ENCODE results near the gene SCYL3. TPM values are rescaled to one million over a fixed set of nuclear protein-coding genes. Genes with fewer than 3 reads are reported as not detected.

SCYL3 gene
- total RNA-seq, 1 experiment from 2014 or later: 7.6 TPM

DNA sequence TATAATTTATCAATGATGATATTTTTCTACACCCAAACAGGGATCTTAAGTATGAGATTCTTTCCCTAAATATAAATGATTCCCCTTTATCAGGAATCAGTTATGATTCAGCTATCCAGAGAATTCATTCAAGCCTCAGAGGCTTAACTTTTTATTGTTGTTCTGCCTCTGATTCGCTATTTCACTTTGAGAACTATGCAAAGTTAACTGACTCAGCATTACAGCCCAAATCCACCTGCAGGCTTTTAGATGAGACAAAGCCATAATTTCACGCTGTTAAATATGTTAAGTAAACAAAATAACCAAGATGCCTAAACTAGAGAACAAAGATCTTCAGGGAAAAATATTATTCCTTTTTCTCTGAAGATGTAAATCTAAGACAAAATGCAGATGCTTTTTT is 8.5 kb downstream of the SCYL3 start:
- RAD21 ChIA-PET (ENCODE audit: low non-redundant PET in 1 of 2, low total read pairs in 2 of 2, uncharacterized antibody in 2 of 2, unreplicated experiment in 2 of 2): no interaction called here
- H3K4me2 ChIP-seq (ENCODE audit: low read length): no peak overlapping the region
- H3K27me3 ChIP-seq (ENCODE audit: insufficient read depth, low read length): no peaks in the 10 kb centered on the region
- no peak for DNase-seq (ENCODE audit: low read depth, low spot score)
- H3K9me3 ChIP-seq (ENCODE audit: control insufficient read depth in 1 of 2, insufficient read depth in 1 of 2, low read depth in 1 of 2, low read length in 2 of 2): no peaks in the 10 kb centered on the region
- no peak for TF ChIP-seq CEBPB (IDR thresholded peaks at IDR 0.05; ENCODE audit: low read depth)
- TF ChIP-seq CBX3 (IDR thresholded peaks at IDR 0.05; ENCODE audit: low read depth): no peak
- no peak for TF ChIP-seq EZH2 (IDR thresholded peaks at IDR 0.05)
- no peak for TF ChIP-seq YY1 (IDR thresholded peaks at IDR 0.05; ENCODE audit: extremely low read depth, insufficient replicate concordance, low read depth, low read length)
- TF ChIP-seq FOSL1 (IDR thresholded peaks at IDR 0.05; ENCODE audit: low read depth): no peak
- H3K27ac ChIP-seq (ENCODE audit: low read depth, low read length): no peak overlapping the region
- H3K4me1 ChIP-seq (ENCODE audit: control insufficient read depth in 1 of 2, insufficient read depth in 2 of 2, low read length in 2 of 2): peaks cover 0 to 5% of the 10 kb centered on the region in 2 experiments; a peak in 1 of 4 replicates
- POLR2A ChIA-PET: interaction anchor here (0.7 kb wide), 1 partner anchor 9 kb away, joined by 3 read pairs; no protein-coding TSS in a partner anchor
- no peaks in the 10 kb centered on the region for H3K9me2 ChIP-seq (ENCODE audit: insufficient read depth)
- no TSS peak for BruUV-seq (replicated peaks)
- ATAC-seq: no peak
- no peak overlapping the region for H3K9ac ChIP-seq (ENCODE audit: low read length)
- intact Hi-C loops (cut with micrococcal nuclease): no loop called here
- H3K4me3 ChIP-seq (replicated peaks in 1 of 2; ENCODE audit: low read depth in 1 of 2, low read length in 2 of 2): no peak overlapping the region
- H2AFZ ChIP-seq (ENCODE audit: low read depth, low read length, poor library complexity, severe bottlenecking): no peak overlapping the region
- H4K20me1 ChIP-seq (ENCODE audit: insufficient read depth): no peaks in the 10 kb centered on the region
- peaks cover 16% of the 10 kb centered on the region for H3K79me2 ChIP-seq (ENCODE audit: insufficient read depth, low read length)
- CTCF ChIA-PET: no interaction called here
- H3K36me3 ChIP-seq (ENCODE audit: control insufficient read depth in 1 of 2, insufficient read depth in 2 of 2, low read length in 2 of 2): peaks cover 6 to 12% of the 10 kb centered on the region in 2 experiments; a peak in 3 of 4 replicates

- intact Hi-C loops (cut with micrococcal nuclease): no loop called here
- RAD21 ChIA-PET (ENCODE audit: low non-redundant PET in 1 of 2, low total read pairs in 2 of 2, uncharacterized antibody in 2 of 2, unreplicated experiment in 2 of 2): no interaction called here
- BruUV-seq (replicated peaks): no TSS peak
- no peak overlapping the region for H3K27ac ChIP-seq (ENCODE audit: low read depth, low read length)
- H3K36me3 ChIP-seq (ENCODE audit: control insufficient read depth in 1 of 2, insufficient read depth in 2 of 2, low read length in 2 of 2): peaks cover 6 to 12% of the 10 kb centered on the region in 2 experiments; a peak in 3 of 4 replicates
- H3K9ac ChIP-seq (ENCODE audit: low read length): no peak overlapping the region
- POLR2A ChIA-PET: no interaction called here
- no peak overlapping the region for H2AFZ ChIP-seq (ENCODE audit: low read depth, low read length, poor library complexity, severe bottlenecking)
- peaks cover 13% of the 10 kb centered on the region for H3K79me2 ChIP-seq (ENCODE audit: insufficient read depth, low read length)
- TF ChIP-seq SRF (IDR thresholded peaks at IDR 0.05; ENCODE audit: low read depth) (no peak), SP1 (IDR thresholded peaks at IDR 0.05; ENCODE audit: low read depth) (no peak), YY1 (IDR thresholded peaks at IDR 0.05; ENCODE audit: extremely low read depth, insufficient replicate concordance, low read depth, low read length) (no peak), FOSL1 (IDR thresholded peaks at IDR 0.05; ENCODE audit: low read depth) (no peak), EGR1 (IDR thresholded peaks at IDR 0.05; ENCODE audit: low read depth) (no peak), CBX3 (IDR thresholded peaks at IDR 0.05; ENCODE audit: low read depth) (no peak), POLR2A (IDR thresholded peaks at IDR 0.05; ENCODE audit: borderline replicate concordance, extremely low read depth, insufficient read depth, insufficient read length) (no peak), TCF7L2 (IDR thresholded peaks at IDR 0.05; ENCODE audit: borderline replicate concordance, extremely low read depth, insufficient read depth, insufficient read length) (no peak), ZBTB33 (IDR thresholded peaks at IDR 0.05; ENCODE audit: extremely low read depth, insufficient replicate concordance, low read length) (no peak), SIN3A (IDR thresholded peaks at IDR 0.05; ENCODE audit: low read depth) (no peak), ZFX (IDR thresholded peaks at IDR 0.05) (no peak), EZH2 (IDR thresholded peaks at IDR 0.05) (no peak)
- TF ChIP-seq, protein P1, sequence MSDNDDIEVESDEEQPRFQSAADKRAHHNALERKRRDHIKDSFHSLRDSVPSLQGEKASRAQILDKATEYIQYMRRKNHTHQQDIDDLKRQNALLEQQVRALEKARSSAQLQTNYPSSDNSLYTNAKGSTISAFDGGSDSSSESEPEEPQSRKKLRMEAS (IDR thresholded peaks at IDR 0.05): no peak
- TF ChIP-seq, protein P2, sequence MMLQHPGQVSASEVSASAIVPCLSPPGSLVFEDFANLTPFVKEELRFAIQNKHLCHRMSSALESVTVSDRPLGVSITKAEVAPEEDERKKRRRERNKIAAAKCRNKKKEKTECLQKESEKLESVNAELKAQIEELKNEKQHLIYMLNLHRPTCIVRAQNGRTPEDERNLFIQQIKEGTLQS (IDR thresholded peaks at IDR 0.05): no peak
- TF ChIP-seq, protein P3, sequence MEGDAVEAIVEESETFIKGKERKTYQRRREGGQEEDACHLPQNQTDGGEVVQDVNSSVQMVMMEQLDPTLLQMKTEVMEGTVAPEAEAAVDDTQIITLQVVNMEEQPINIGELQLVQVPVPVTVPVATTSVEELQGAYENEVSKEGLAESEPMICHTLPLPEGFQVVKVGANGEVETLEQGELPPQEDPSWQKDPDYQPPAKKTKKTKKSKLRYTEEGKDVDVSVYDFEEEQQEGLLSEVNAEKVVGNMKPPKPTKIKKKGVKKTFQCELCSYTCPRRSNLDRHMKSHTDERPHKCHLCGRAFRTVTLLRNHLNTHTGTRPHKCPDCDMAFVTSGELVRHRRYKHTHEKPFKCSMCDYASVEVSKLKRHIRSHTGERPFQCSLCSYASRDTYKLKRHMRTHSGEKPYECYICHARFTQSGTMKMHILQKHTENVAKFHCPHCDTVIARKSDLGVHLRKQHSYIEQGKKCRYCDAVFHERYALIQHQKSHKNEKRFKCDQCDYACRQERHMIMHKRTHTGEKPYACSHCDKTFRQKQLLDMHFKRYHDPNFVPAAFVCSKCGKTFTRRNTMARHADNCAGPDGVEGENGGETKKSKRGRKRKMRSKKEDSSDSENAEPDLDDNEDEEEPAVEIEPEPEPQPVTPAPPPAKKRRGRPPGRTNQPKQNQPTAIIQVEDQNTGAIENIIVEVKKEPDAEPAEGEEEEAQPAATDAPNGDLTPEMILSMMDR (IDR thresholded peaks at IDR 0.05 in 2 of 3, conservative IDR thresholded peaks at IDR 0.05 in 1 of 3; ENCODE audit: borderline replicate concordance in 1 of 3, insufficient read depth in 1 of 3, low read depth in 2 of 3, low read length in 2 of 3): no peak
- CTCF ChIA-PET: no interaction called here
- DNase-seq (ENCODE audit: low read depth, low spot score) (no peak), ATAC-seq (no peak)
- H3K9me2 ChIP-seq (ENCODE audit: insufficient read depth): no peaks in the 10 kb centered on the region
- H3K4me2 ChIP-seq (ENCODE audit: low read length): no peak overlapping the region
- H4K20me1 ChIP-seq (ENCODE audit: insufficient read depth): no peaks in the 10 kb centered on the region
- H3K27me3 ChIP-seq (ENCODE audit: insufficient read depth, low read length): no peaks in the 10 kb centered on the region
- H3K4me3 ChIP-seq (replicated peaks in 1 of 2; ENCODE audit: low read depth in 1 of 2, low read length in 2 of 2): no peak overlapping the region
- no peaks in the 10 kb centered on the region for H3K9me3 ChIP-seq (ENCODE audit: control insufficient read depth in 1 of 2, insufficient read depth in 1 of 2, low read depth in 1 of 2, low read length in 2 of 2)
- H3K4me1 ChIP-seq (ENCODE audit: control insufficient read depth in 1 of 2, insufficient read depth in 2 of 2, low read length in 2 of 2): no peaks in the 10 kb centered on the region
These were observed 9.1 kb downstream of the SCYL3 start for GRCh38 chr1:169884634-169885033.
